Heart left ventricle (tissue), 16 donors: ENCODE data around the gene BIRC5. TPM values are rescaled to one million over a fixed set of nuclear protein-coding genes. Genes with fewer than 3 reads are reported as not detected.
"Not testable (repeated sequence)": the region's sequence is repeated elsewhere in the genome, so short reads cannot be mapped to it uniquely, and the experiment has no call there.

Source experiments
- ATAC-seq, 4 donors: fragments of 200-7000 bp; cut with Tn5 transposase; one replicate each; pipeline ENCODE4 v1.9.1; 2020 to 2022; ENCODE audit warnings: moderate library complexity in 4 of 4, mild to moderate bottlenecking in 3 of 4, moderate number of reproducible peaks in 1 of 4
- DNase-seq, 5 donors: peaks; one replicate each; pipeline ENCODE4 v3.0.0-alpha.2; 2020
- H3K27ac ChIP-seq, 12 donors: fragments of 200-600 bp; sonication (generic) in 4 of 12; one replicate each; pipeline versions ENCODE4 v1.5.0 to v1.8.0; 2016 to 2022; ENCODE audit warnings: mild to moderate bottlenecking in 2 of 12
- H3K27me3 ChIP-seq, 9 donors: fragments of 200-600 bp; sonication (generic) in 2 of 9; one replicate each; pipeline versions ENCODE4 v1.5.1 to v1.8.0; 2016 to 2022; ENCODE audit warnings: mild to moderate bottlenecking in 3 of 9
- H3K36me3 ChIP-seq, 9 donors: fragments of 200-600 bp; sonication (generic) in 2 of 9; one replicate each; pipeline versions ENCODE4 v1.5.0 to v1.8.0; 2018 to 2022; ENCODE audit warnings: mild to moderate bottlenecking in 2 of 9
- H3K4me1 ChIP-seq, 12 donors: fragments of 200-600 bp; sonication (generic) in 4 of 12; one replicate each; pipeline versions ENCODE4 v1.5.0 to v1.8.0; 2016 to 2022; ENCODE audit warnings: mild to moderate bottlenecking in 3 of 12
- H3K4me3 ChIP-seq, 12 donors: fragments of 200-600 bp; sonication (generic) in 4 of 12; one replicate each; pipeline versions ENCODE4 v1.5.0 to v1.8.0; 2017 to 2022; ENCODE audit warnings: mild to moderate bottlenecking in 9 of 12, moderate library complexity in 4 of 12
- H3K9me3 ChIP-seq, 12 donors: fragments of 200-600 bp; sonication (generic) in 4 of 12; one replicate each; pipeline versions ENCODE4 v1.5.0 to v1.8.0; 2016 to 2022; ENCODE audit warnings: mild to moderate bottlenecking in 1 of 12
- CTCF ChIP-seq, 12 donors: fragments of 200-600 bp; sonication (generic) in 4 of 12; IDR thresholded peaks; one replicate each; pipeline versions ENCODE4 v1.5.0 to v1.8.0; 2018 to 2022; ENCODE audit warnings: antibody characterized with exemption in 12 of 12, mild to moderate bottlenecking in 5 of 12
- POLR2A ChIP-seq, 2 donors: fragments of 450-650 bp; IDR thresholded peaks; one replicate each; pipeline ENCODE4 v1.6.1; 2017; ENCODE audit warnings: antibody characterized with exemption in 2 of 2, mild to moderate bottlenecking in 2 of 2, moderate library complexity in 2 of 2
- WGBS, 4 donors: extraction: QIAGEN DNeasy Blood & Tissue Kit in 2 of 4; methylation state at CpG; one replicate each; pipeline versions ENCODE4 v1.1.5 to v1.1.7; 2013 to 2018; 5-methylcytosine and 5-hydroxymethylcytosine counted together
- intact Hi-C, 10 donors: fragments of 100-400 bp; cut with DNase I; formaldehyde crosslinking; loops; one replicate each; pipeline versions ENCODE4 v1.11.1 to v1.14.2; 2022
- polyA plus RNA-seq, 2 donors: library from polyadenylated mRNA; stranded (reverse); fragments of 200-250 nt; gene quantifications; one replicate each; pipeline ENCODE4 v1.2.3, GENCODE V29; 2013
- total RNA-seq, 9 donors: library from RNA; depleted of rRNA in 2 of 9; stranded (reverse); fragments of >200 nt in 2 of 9; fragmentation: NEBNext Ultra II Directional in 3 of 9; extraction: Animal tissue kit (Norgen Biotek cat#: 25700) in 3 of 9; gene quantifications; one replicate each; pipeline versions ENCODE4 v1.1.0 to v1.2.4, GENCODE V29; 2016 to 2023
- donor health status: ischemic (EF 13 %, LVEDD 7.1; RV severe dilation, severe dysfunction).
- donor health status: healthy with polysubstance abuse.
- donor health status: DM: no; HTN: yes; CAD: no.
- donor health status: DM: no; HTN: no; CAD: no.
- donor health status: ischemic (EF 25% LVEDD 6.9; RV normal size, moderate dysfunction).
- donor health status: ischemic (EF 25% LVEDD 5.7; RV mildly dilated, moderate dysfunction).
- donor health status: healthy.
- donor health status: DM: yes; HTN: yes; CAD: no.
- donor health status: ischemic (EF 35%, LVEDD 5.7; RV mildly dilated, moderate dysfunction).
- donor health status: nonischemic (EF 11% LVEDD 7.7; RV severe dilation, severe dysfunction).
- donor health status: DM: yes; HTN: yes; CAD: no.
- donor health status: PGD.
- donor health status: ischemic (EF 29% LVEDD 5.4; RV normal size, mild dysfunction).
- donor health status: nonischemic (EF 23%, LVEDD 6.1; RV moderate dilation, normal function).

The BIRC5 gene
- total and polyA plus RNA-seq, 11 donors = 0.11 to 10.9 (median 0.85) TPM; not detected in 2

GRCh38 chr17:78168242-78168902 is 45.7 kb upstream of the BIRC5 start, which contains the start of gene SYNGR2:
TSS of gene SYNGR2 (plus strand) at chr17:78168581. CDS start at chr17:78168617, 36 bp downstream.
- DNase-seq (peak; percentile 83 to 93 (median 88)), ATAC-seq (peak in 3 of 4 donors; percentile 51 to 80 (median 77))
- WGBS, 4 donors = 0 to 10% (median 1%) methylated on average over 2 to 84 of the region's 84 CpGs
- intact Hi-C loops = no loop called here
- Histone ChIP-seq H3K27ac (peak within 1 kb of the TSS; percentile 78 to 96 (median 86)), H3K9me3 (no peaks in the 10 kb centered on the region), H3K4me3 (peak within 1 kb of the TSS; percentile 56 to 99 (median 72)), H3K4me1 (peaks cover 2 to 47% (median 32%) of the 10 kb centered on the region in 12 donors), H3K27me3 (no peaks in the 10 kb centered on the region), H3K36me3 (peaks cover 0 to 25% (median 5%) of the 10 kb centered on the region in 9 donors)
- TF ChIP-seq CTCF (IDR thresholded peaks at IDR 0.05) = no peak
- TF ChIP-seq POLR2A (IDR thresholded peaks at IDR 0.05) = peak; percentile 89

- WGBS, 4 donors = 0 to 27% (median 10%) methylated on average over 1 to 38 of the region's 38 CpGs
- H3K27ac ChIP-seq = peak overlapping the region; percentile 78 to 96 (median 86)
- H3K27me3 ChIP-seq = no peaks in the 10 kb centered on the region
- peak overlapping the region; percentile 56 to 99 (median 72) for H3K4me3 ChIP-seq
- no peak for TF ChIP-seq CTCF (IDR thresholded peaks at IDR 0.05)
- no peak for TF ChIP-seq POLR2A (IDR thresholded peaks at IDR 0.05)
- intact Hi-C loops = no loop called here
- H3K4me1 ChIP-seq = peaks cover 7 to 55% (median 40%) of the 10 kb centered on the region in 12 donors
- H3K36me3 ChIP-seq = peaks cover 0 to 25% (median 5%) of the 10 kb centered on the region in 9 donors
- H3K9me3 ChIP-seq = no peaks in the 10 kb centered on the region
- peak; percentile 65 to 74 (median 69) for DNase-seq
- peak; percentile 15 to 50 (median 38) for ATAC-seq
Measured at GRCh38 chr17:78168903-78169793, 44.9 kb upstream of the BIRC5 start.

- ATAC-seq = no peak
- intact Hi-C loops = loop anchor here in 6 of 10 donors (5.0 kb wide), 1 partner anchor 44 kb away; the partner anchor contains the start of gene TMC6 (in 6 of the 6)
- TF ChIP-seq CTCF (IDR thresholded peaks at IDR 0.05) (no peak), POLR2A (IDR thresholded peaks at IDR 0.05) (no peak)
Measured at GRCh38 chr17:78170692-78171590, 43.1 kb upstream of the BIRC5 start.

GRCh38 chr17:78171591-78172248 is 42.3 kb upstream of the BIRC5 start:
- peak overlapping the region in 2 of 12 donors; percentile 6 to 30 for H3K4me3 ChIP-seq
- 80 to 88% (median 84%) methylated on average over 12 to 19 of the region's 19 CpGs for WGBS, 4 donors
- intact Hi-C loops = loop anchor here in 6 of 10 donors (5.0 kb wide), 1 partner anchor 44 kb away; the partner anchor contains the start of gene TMC6 (in 6 of the 6)

More at GRCh38 chr17:78170692-78171590, 43.1 kb upstream of the BIRC5 start:
- DNase-seq = no peak
- peaks cover 9 to 73% (median 58%) of the 10 kb centered on the region in 12 donors for H3K4me1 ChIP-seq
- no peak overlapping the region for H3K4me3 ChIP-seq
- 84 to 86% (median 85%) methylated on average over 27 to 31 of the region's 31 CpGs for WGBS, 4 donors
- H3K36me3 ChIP-seq = peaks cover 0 to 34% (median 5%) of the 10 kb centered on the region in 9 donors
- no peaks in the 10 kb centered on the region for H3K9me3 ChIP-seq
- no peaks in the 10 kb centered on the region for H3K27me3 ChIP-seq
- peak overlapping the region in 9 of 12 donors; percentile 34 to 94 (median 88) for H3K27ac ChIP-seq

More at GRCh38 chr17:78171591-78172248, 42.3 kb upstream of the BIRC5 start:
- peaks cover 0 to 35% (median 5%) of the 10 kb centered on the region in 9 donors for H3K36me3 ChIP-seq
- not testable (repeated sequence) for DNase-seq, H3K9me3 ChIP-seq, ATAC-seq, H3K27me3 ChIP-seq
- peaks cover 9 to 80% (median 65%) of the 10 kb centered on the region in 12 donors for H3K4me1 ChIP-seq
- H3K27ac ChIP-seq = peak overlapping the region; percentile 53 to 95 (median 88)
